ENCODE data around the gene PIP4K2A. TPM values are rescaled to one million over a fixed set of nuclear protein-coding genes. Genes with fewer than 3 reads are reported as not detected.
A peak's percentile ranks its signal among the peaks of the same experiment; 100 is the strongest.

The PIP4K2A gene
- total and polyA plus RNA-seq, 9 donors, result 4.3 to 85.6 (median 18.4) TPM

DNA sequence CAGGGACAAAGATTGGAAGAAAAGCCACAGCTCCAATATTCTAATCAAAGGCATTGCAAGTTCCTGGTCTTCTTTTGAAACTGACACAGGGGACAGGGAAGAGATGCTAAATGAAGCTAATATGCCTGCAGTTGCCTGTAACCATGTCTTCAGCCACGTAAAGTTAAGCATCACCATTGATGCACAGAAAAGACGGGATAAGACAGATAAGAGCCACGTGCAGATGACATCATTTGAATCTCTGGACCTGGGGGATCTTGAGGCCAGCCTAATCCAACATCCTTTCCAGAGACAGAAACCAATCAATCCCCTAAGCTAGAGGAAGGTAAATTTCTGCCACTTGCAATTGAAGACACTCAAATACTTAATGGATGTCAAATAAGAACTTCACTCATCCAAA, 93.4 kb downstream of the PIP4K2A start:
- Histone ChIP-seq H3K27me3 (no peaks in the 10 kb centered on the region), H3K4me1 (ENCODE audit: insufficient read depth) (peaks cover 14% of the 10 kb centered on the region), H3K9me3 (no peaks in the 10 kb centered on the region), H3K27ac (peak overlapping the region in 1 of 2 donors; percentile 0), H3K36me3 (no peaks in the 10 kb centered on the region), H3K4me3 (no peak overlapping the region)
- 68 to 82% (median 77%) methylated on average over 3 of the region's 3 CpGs for WGBS, 3 donors
- intact Hi-C loops (cut with DNase I), result no loop called here
- TF ChIP-seq POLR2A (IDR thresholded peaks at IDR 0.05) (no peak), EP300 (IDR thresholded peaks at IDR 0.05) (no peak)
- TF ChIP-seq, protein P1, sequence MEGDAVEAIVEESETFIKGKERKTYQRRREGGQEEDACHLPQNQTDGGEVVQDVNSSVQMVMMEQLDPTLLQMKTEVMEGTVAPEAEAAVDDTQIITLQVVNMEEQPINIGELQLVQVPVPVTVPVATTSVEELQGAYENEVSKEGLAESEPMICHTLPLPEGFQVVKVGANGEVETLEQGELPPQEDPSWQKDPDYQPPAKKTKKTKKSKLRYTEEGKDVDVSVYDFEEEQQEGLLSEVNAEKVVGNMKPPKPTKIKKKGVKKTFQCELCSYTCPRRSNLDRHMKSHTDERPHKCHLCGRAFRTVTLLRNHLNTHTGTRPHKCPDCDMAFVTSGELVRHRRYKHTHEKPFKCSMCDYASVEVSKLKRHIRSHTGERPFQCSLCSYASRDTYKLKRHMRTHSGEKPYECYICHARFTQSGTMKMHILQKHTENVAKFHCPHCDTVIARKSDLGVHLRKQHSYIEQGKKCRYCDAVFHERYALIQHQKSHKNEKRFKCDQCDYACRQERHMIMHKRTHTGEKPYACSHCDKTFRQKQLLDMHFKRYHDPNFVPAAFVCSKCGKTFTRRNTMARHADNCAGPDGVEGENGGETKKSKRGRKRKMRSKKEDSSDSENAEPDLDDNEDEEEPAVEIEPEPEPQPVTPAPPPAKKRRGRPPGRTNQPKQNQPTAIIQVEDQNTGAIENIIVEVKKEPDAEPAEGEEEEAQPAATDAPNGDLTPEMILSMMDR (IDR thresholded peaks at IDR 0.05), result no peak
- DNase-seq, result no peak

DNA sequence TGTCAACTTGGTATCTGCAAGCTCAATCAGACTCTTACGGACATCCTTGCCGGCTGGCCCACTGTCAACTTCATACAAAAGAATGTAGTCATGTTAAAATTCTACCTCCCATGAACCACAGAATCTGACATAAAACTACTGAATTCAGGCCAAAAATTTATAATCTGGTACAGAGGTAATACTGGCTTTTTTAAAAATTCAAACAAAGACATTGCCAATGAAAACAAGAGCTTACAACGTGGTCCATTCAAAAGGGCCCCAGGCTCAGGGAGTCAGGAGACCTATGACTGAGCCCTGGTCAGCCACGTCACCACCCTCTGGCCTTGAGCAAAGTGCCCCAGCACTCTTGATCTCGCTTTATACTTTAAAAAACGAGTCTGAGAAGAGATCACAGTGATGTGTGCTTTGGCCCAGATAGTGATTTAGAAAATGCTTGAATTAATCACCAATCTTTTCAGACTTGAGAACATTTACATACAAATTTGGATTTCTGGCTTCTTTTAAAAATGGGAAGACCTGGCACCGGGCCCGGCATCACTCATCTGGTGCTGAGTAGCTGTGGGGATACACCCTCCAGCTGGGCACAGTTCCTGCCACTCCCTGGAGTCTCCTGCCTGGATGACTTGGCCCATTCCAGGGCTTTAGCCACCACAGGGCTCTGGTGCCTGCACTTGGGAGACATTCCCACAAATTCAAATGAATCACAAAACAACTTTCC, 94.1 kb downstream of the PIP4K2A start:
- H3K27me3 ChIP-seq, result no peaks in the 10 kb centered on the region
- intact Hi-C loops (cut with DNase I), result no loop called here
- DNase-seq, result peak; percentile 60 to 80 (median 75)
- WGBS, 3 donors, result 9 to 18% (median 10%) methylated on average over 8 of the region's 8 CpGs
- H3K36me3 ChIP-seq, result no peaks in the 10 kb centered on the region
- peak overlapping the region in 1 of 2 donors; percentile 0 for H3K27ac ChIP-seq
- no peak for TF ChIP-seq POLR2A (IDR thresholded peaks at IDR 0.05)
- no peak for TF ChIP-seq EP300 (IDR thresholded peaks at IDR 0.05)
- TF ChIP-seq, protein P1 (IDR thresholded peaks at IDR 0.05), result no peak
- no peaks in the 10 kb centered on the region for H3K9me3 ChIP-seq
- peaks cover 14% of the 10 kb centered on the region for H3K4me1 ChIP-seq (ENCODE audit: insufficient read depth)
- no peak overlapping the region for H3K4me3 ChIP-seq

DNA sequence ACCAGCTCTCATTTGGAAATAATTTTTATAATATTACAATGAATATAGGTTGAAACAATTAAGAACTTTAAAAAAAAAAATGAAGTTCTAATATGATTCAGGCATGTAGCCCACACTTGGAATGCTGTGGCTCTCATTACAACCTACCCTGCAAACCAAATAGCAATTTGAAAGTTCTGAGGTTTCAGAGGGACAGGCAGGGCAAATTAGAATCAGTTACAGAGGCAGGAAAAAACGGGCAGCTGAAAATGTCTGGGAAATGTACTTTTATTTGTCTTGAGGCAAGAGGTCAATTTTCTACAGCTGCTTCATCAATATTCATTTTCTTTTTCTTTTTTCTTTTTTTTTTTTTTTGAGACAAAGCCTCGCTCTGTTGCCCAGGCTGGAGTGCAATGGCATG, 95.3 kb downstream of the PIP4K2A start:
- WGBS, 3 donors, result 64 to 94% (median 69%) methylated on average over 2 of the region's 2 CpGs

DNA sequence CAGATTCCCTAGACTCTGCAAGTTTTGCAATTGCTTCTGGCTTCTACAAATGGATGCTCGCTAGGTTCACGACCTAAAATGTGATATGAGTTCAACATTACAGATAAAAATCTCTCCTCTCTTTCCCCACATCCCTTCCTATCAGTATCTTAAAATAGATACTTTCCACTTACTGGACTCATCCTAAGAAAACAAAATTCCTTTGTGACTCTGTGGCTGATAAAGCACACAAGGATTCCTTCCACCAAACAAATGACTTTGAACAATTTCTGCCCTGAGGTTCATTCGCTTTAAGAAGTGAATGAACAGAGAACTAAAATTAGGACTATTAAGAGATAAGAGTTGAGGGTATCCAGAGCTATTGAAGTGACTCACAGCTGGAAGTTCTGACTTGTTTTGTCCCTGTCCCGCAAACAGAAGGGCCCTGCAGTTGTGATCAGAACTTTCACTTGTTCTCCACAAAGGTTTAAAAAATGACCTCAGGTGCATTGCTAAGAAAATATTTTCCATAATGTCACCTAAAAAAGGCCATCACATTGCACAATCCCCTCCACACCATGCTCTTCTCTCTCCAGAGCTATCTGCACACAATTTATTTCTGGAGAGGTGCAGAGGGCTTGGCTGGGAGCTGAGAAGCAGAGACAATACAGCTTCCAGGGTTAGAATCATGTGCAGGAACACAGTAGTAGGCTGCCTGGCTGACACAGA, 96.1 kb downstream of the PIP4K2A start:
- intact Hi-C loops (cut with DNase I), result no loop called here

More for the DNA sequence above, 95.3 kb downstream of the PIP4K2A start:
- no peak for DNase-seq
- Histone ChIP-seq H3K4me3 (no peak overlapping the region), H3K27ac (no peak overlapping the region), H3K4me1 (ENCODE audit: insufficient read depth) (peaks cover 14% of the 10 kb centered on the region), H3K27me3 (no peaks in the 10 kb centered on the region), H3K36me3 (no peaks in the 10 kb centered on the region), H3K9me3 (no peaks in the 10 kb centered on the region)
- intact Hi-C loops (cut with DNase I), result no loop called here
- TF ChIP-seq EP300 (IDR thresholded peaks at IDR 0.05) (no peak), POLR2A (IDR thresholded peaks at IDR 0.05) (no peak)
- TF ChIP-seq, protein P1 (IDR thresholded peaks at IDR 0.05), result no peak

More for the DNA sequence above, 96.1 kb downstream of the PIP4K2A start:
- H3K4me1 ChIP-seq (ENCODE audit: insufficient read depth), result peaks cover 14% of the 10 kb centered on the region
- TF ChIP-seq EP300 (IDR thresholded peaks at IDR 0.05), result no peak
- no peak for TF ChIP-seq POLR2A (IDR thresholded peaks at IDR 0.05)
- TF ChIP-seq, protein P1 (IDR thresholded peaks at IDR 0.05), result no peak
- no peaks in the 10 kb centered on the region for H3K36me3 ChIP-seq
- H3K27ac ChIP-seq, result no peak overlapping the region
- DNase-seq, result no peak
- no peak overlapping the region for H3K4me3 ChIP-seq
- 43 to 47% (median 44%) methylated on average over 4 of the region's 4 CpGs for WGBS, 3 donors
- no peaks in the 10 kb centered on the region for H3K9me3 ChIP-seq
- no peaks in the 10 kb centered on the region for H3K27me3 ChIP-seq
